Type B pancreatic cell (in vitro differentiated cells): ENCODE data around the gene EIF4G1. TPM values are rescaled to one million over a fixed set of nuclear protein-coding genes. Genes with fewer than 3 reads are reported as not detected.
A peak's percentile ranks its signal among the peaks of the same experiment; 100 is the strongest.

Source experiments
- DNase-seq: peaks from one replicate; pipeline ENCODE4 v3.0.0; 2021; ENCODE audit warnings: mixed read lengths; ENCODE audit not compliant: unreplicated experiment; ENCODE audit errors: extremely low spot score
- H3K27ac Mint-ChIP-seq: 2 replicates; pipeline ENCODE4 v1.8.0; 2021; ENCODE audit warnings: mild to moderate bottlenecking, mixed read lengths
- H3K27me3 Mint-ChIP-seq: 2 replicates; pipeline ENCODE4 v1.8.0; 2021; ENCODE audit warnings: mixed read lengths
- H3K36me3 Mint-ChIP-seq: 2 replicates; pipeline ENCODE4 v1.8.0; 2021; ENCODE audit warnings: mixed read lengths
- H3K4me1 Mint-ChIP-seq: one replicate; pipeline ENCODE4 v1.8.0; 2021; ENCODE audit warnings: mixed read lengths; ENCODE audit not compliant: unreplicated experiment
- H3K4me3 Mint-ChIP-seq: 2 replicates; pipeline ENCODE4 v1.8.0; 2021; ENCODE audit warnings: mild to moderate bottlenecking, mixed read lengths
- H3K9me3 Mint-ChIP-seq: 2 replicates; pipeline ENCODE4 v1.8.0; 2021; ENCODE audit warnings: mixed read lengths
- total RNA-seq: library from RNA; stranded (reverse); gene quantifications from 2 replicates; pipeline ENCODE4 v1.2.1, GENCODE V29; 2021; ENCODE audit warnings: low replicate concordance
- TF ChIP-seq, protein P1 (sequence below): fragments of 200-600 bp; sonication (generic); conservative IDR thresholded peaks from 2 replicates; pipeline ENCODE4 v1.5.0; 2021; ENCODE audit warnings: antibody characterized with exemption, mild to moderate bottlenecking

EIF4G1 gene
- total RNA-seq, 1 donor from 2014 or later: 371 TPM

GRCh38 chr3:184368586-184369183, 54.3 kb downstream of the EIF4G1 start:
- H3K9me3 Mint-ChIP-seq: no peaks in the 10 kb centered on the region
- no peak overlapping the region for H3K27ac Mint-ChIP-seq
- DNase-seq: no peak
- peaks cover 45% of the 10 kb centered on the region for H3K36me3 Mint-ChIP-seq
- TF ChIP-seq, protein P1, sequence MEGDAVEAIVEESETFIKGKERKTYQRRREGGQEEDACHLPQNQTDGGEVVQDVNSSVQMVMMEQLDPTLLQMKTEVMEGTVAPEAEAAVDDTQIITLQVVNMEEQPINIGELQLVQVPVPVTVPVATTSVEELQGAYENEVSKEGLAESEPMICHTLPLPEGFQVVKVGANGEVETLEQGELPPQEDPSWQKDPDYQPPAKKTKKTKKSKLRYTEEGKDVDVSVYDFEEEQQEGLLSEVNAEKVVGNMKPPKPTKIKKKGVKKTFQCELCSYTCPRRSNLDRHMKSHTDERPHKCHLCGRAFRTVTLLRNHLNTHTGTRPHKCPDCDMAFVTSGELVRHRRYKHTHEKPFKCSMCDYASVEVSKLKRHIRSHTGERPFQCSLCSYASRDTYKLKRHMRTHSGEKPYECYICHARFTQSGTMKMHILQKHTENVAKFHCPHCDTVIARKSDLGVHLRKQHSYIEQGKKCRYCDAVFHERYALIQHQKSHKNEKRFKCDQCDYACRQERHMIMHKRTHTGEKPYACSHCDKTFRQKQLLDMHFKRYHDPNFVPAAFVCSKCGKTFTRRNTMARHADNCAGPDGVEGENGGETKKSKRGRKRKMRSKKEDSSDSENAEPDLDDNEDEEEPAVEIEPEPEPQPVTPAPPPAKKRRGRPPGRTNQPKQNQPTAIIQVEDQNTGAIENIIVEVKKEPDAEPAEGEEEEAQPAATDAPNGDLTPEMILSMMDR: no peak
- no peak overlapping the region for H3K4me3 Mint-ChIP-seq
- peaks cover 36% of the 10 kb centered on the region for H3K4me1 Mint-ChIP-seq
- H3K27me3 Mint-ChIP-seq: peaks cover 4% of the 10 kb centered on the region

GRCh38 chr3:184371570-184372018, 57.2 kb downstream of the EIF4G1 start:
- H3K9me3 Mint-ChIP-seq: no peaks in the 10 kb centered on the region
- DNase-seq: no peak
- peak overlapping the region; percentile 82 for H3K27ac Mint-ChIP-seq
- TF ChIP-seq, protein P1: peak; percentile 94
- H3K36me3 Mint-ChIP-seq: peaks cover 30% of the 10 kb centered on the region
- peaks cover 33% of the 10 kb centered on the region for H3K4me1 Mint-ChIP-seq
- peak overlapping the region; percentile 56 for H3K4me3 Mint-ChIP-seq
- H3K27me3 Mint-ChIP-seq: peaks cover 18% of the 10 kb centered on the region

- Mint-ChIP-seq H3K36me3 (peaks cover 24% of the 10 kb centered on the region), H3K9me3 (no peaks in the 10 kb centered on the region), H3K4me1 (peaks cover 28% of the 10 kb centered on the region), H3K4me3 (peak overlapping the region; percentile 56), H3K27ac (no peak overlapping the region), H3K27me3 (peaks cover 22% of the 10 kb centered on the region)
- no peak for DNase-seq
- TF ChIP-seq, protein P1: no peak
These were observed 58.0 kb downstream of the EIF4G1 start for GRCh38 chr3:184372296-184372821.

DNA sequence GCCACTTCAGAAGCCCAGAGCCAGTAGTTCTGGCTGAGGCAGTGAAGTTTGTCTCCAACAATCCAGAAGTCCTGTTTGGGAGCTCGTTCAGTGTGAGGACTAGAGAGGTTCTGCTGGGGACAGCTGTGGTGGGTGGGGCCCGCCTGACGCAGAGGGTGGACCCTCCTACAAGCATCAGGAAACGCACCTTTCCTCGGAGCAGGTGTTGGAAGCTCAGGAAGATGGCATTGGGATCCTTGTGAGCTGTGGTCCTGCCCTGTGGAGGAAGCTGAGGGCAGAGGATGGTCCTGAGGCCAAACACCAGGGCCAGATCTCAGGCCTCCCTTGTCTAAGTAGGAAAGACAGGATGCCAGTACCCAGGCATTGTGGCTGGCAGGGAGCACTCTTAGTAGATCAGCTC, 58.5 kb downstream of the EIF4G1 start:
- Mint-ChIP-seq H3K27ac (no peak overlapping the region), H3K9me3 (no peaks in the 10 kb centered on the region), H3K36me3 (peaks cover 21% of the 10 kb centered on the region), H3K4me1 (peaks cover 29% of the 10 kb centered on the region), H3K27me3 (peaks cover 22% of the 10 kb centered on the region), H3K4me3 (no peak overlapping the region)
- TF ChIP-seq, protein P1: no peak
- DNase-seq: no peak

DNA sequence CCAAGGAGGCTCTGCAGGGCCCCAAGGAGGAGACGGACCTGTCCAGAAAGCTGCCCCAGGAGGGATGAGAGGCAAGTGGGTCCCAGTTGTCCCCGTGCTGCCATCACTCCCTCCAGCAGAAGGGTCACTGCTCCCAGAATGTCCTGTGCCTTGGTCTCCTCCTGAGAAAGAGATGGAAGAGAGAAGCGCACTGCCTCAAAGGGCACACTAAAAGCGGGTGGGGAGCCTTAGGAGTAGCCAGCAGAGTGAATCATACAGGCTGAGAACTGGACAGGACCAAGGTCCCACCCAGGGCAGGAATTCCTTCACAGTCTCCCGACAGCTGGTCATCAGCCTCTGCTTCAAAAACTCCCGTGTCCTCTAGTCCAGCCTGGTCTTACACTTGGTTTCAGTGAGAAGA, 59.0 kb downstream of the EIF4G1 start:
- no peak overlapping the region for H3K27ac Mint-ChIP-seq
- no peak overlapping the region for H3K4me3 Mint-ChIP-seq
- H3K36me3 Mint-ChIP-seq: peaks cover 18% of the 10 kb centered on the region
- peaks cover 24% of the 10 kb centered on the region for H3K27me3 Mint-ChIP-seq
- H3K9me3 Mint-ChIP-seq: no peaks in the 10 kb centered on the region
- DNase-seq: no peak
- TF ChIP-seq, protein P1: no peak
- H3K4me1 Mint-ChIP-seq: peaks cover 31% of the 10 kb centered on the region
